GM21529 (cell line): ENCODE measurements around the gene FCAMR.
"Not testable (repeated sequence)": the region's sequence is repeated elsewhere in the genome, so short reads cannot be mapped to it uniquely, and the experiment has no call there.

Experiments used
- ATAC-seq: cut with Tn5 transposase; IDR thresholded peaks from one replicate; pipeline ENCODE4 v1.9.1; 2021; ENCODE audit not compliant: unreplicated experiment

FCAMR gene

DNA sequence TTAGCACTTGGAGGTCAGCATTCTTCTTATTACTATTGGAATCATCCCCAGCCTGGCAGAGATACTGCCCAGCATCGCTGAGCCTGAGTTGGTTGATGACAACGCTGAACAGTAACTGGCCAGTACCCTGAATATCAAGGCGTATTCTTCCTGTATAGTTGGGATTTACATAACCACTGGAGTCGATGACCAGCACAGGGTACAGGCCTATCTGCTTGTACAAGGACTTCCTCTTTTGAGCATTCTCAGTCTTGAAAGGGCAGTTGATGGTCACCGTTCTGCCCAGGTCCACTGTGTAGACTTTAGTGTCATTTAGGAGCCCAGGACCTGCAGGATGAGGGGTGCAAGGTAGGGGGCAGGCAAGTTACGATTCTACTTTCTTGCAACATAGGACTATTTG is 32.8 kb downstream of the FCAMR start:
- no peak for ATAC-seq

GRCh38 chr1:206935491-206936067 is 34.7 kb downstream of the FCAMR start:
- ATAC-seq: no peak

- no peak for ATAC-seq
These were observed 36.8 kb downstream of the FCAMR start for GRCh38 chr1:206933333-206933945.

- no peak for ATAC-seq
These were observed 38.1 kb downstream of the FCAMR start for GRCh38 chr1:206932177-206932576.

DNA sequence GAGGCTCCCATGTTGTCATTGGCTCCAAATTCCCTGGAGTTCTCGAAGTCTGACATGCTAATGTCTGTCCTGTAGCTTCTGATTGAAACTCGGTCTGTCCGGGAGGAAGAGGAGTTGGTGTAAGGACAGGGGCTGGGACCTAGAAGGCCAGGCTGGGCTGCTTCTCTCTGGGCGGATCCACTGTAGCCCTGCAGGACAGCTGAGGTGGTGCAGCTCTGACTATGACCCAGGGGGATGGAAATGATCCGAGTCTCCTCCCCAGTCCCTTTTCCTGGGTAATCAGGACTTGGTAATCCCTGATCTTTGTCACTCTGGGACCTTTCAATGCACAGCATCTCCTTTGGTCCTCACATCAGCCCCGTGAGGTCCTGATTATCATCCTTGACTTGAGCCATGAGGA is 38.6 kb downstream of the FCAMR start:
- no peak for ATAC-seq

- ATAC-seq: peak; percentile 80
These were observed 40.0 kb downstream of the FCAMR start for GRCh38 chr1:206930210-206930798.

- ATAC-seq: no peak
These were observed 40.7 kb downstream of the FCAMR start for GRCh38 chr1:206929524-206929923.

GRCh38 chr1:206926286-206926685 is 44.0 kb downstream of the FCAMR start:
- no peak for ATAC-seq

GRCh38 chr1:206925106-206925736 is 45.0 kb downstream of the FCAMR start:
- ATAC-seq: peak; percentile 57

- ATAC-seq: peak; percentile 24
These were observed 45.6 kb downstream of the FCAMR start for GRCh38 chr1:206924592-206925105.

- ATAC-seq: not testable (repeated sequence)
These were observed 46.2 kb downstream of the FCAMR start for GRCh38 chr1:206923961-206924557.

- ATAC-seq: peak; percentile 62
These were observed 47.0 kb downstream of the FCAMR start for GRCh38 chr1:206923009-206923960.

DNA sequence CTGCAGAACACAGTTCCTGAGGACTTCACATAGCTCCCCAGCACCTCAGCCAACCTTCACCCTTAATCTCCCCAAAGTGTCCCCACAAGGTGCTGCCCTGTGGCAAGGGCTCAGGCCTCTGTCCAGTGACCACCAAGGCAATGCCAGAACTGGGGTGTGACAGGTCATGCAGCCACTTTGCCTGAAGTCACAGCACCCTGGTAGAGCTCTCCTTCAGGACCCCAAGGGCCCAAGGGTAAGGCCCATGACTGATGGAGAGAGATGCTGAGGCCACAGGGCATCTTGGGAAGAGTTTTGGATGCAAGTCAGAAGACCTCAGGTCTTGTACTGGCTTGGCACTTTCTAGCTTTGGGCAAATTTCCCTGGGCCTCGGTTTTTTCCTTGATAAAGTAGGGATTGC is 47.7 kb downstream of the FCAMR start:
- ATAC-seq: no peak

DNA sequence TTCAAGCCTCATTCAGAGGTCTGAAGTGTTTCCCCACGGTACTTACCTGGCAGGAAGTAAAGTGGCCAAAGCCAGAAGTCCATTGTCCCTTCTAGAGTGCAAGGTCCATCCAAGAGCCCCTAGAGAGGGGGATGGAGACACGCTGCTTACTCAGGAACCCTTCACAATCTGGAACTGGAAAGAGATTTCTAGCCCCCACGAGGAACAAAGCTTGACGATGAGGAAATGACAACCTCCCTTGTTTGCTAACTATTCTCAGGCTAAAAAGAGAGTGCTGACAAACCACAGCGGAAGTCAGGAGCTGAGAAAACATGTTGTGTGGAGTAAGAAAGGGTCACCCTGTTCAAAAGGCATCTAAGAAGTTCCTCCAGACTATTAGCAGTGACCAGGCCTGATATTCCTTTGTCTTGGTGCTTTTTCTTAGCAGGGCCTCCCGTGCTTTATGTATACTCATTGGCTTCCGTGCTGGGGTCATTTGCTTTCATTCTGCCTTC is 48.4 kb downstream of the FCAMR start, which contains the start of gene FCMR:
Gene FCMR, minus strand, starts transcription at position 170 of the 494 bp plus-strand sequence. Its CDS starts 87 bp downstream, at position 83.
- ATAC-seq: peak; percentile 23

DNA sequence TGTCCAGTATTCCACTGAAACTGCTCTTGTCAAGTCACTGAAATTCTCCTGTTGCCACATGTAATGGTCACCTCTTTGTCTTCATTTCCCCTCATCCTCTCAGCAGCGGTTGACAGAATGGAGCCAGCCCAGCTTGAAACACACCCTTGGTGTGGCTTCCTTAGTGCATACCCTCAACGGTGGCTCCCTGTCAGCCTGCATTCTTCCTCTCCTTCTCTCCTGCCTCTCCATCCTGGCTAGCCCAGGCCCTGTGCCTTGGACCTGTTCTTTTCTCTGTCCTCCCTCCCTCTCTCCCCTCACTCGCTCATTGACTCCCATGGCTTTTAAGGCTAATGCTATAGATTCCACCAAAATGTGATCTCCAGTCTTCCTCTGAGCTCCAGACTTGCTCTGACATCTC is 52.2 kb downstream of the FCAMR start:
- ATAC-seq: no peak

- no peak for ATAC-seq
These were observed 54.1 kb downstream of the FCAMR start for GRCh38 chr1:206916000-206916709.

DNA sequence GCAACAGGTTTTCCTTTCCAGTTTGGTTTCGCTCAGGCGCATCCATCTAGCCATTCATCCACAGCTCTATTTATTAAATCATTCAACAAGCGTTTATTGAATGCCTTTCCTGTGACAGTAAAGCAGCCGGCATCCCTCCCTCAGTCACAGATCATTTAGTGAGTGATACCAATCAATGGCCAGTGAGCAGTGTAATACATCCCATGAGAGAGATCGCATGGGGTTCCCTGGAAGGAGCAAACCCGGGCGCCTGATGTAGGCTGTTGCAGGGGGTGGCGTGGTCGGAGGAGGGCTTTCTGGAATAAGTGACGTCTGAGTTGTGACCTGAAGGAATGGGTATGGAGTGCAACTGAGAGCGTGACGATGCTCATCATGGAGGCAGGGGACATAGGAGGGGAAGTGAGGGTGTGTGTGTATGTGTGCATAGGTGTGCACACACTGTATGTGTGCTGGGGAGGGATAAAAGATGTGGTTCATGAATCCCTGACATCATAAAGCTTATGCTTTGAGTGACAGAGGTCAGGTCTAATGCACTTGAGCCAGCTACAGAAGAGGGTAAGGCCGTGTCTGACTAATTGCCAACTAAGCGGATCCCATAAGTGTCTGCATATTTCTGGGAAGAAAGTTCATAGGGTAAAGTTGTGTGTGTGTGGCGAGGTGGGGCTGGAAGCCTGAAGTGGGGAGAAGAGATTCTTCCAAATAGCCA is 55.1 kb downstream of the FCAMR start:
- ATAC-seq: no peak

DNA sequence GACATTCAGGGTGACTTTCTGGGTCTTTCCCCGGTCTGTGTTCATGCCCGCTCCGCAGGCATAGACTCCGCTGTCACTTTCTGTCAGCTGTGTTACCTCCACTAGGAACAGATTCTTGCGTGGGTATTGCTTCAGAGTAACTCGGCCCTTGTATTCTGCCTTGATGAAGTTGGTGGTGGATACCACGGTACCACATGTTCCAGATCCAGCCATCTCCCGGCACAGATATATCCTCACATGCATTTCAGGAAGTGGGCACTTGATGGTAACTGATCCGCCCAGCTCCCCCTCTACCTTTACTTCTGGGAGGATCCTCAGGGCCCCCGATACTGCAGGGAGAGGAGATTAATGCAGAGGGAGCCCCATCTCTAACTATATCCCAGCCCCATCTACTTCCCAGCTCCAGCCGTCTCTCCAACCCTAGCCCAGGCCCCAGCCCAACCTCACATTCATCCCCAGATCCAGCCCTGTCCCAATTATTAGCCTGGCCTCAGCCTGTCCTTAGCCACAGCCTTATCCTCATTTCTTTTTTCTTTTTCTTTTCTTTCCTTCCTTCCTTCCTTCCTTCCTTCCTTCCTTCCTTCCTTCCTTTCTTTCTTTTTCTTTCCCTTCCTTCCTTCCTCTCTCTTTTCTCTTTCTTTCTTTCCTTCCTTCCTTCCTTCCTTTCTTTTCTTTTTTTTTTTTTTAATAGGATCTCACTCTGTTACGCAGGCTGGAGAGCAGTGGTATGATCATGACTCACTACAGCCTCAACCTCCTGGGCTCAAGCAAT is 56.3 kb downstream of the FCAMR start:
- ATAC-seq: no peak
